ENCODE results near the gene PLEKHF1. TPM values are rescaled to one million over a fixed set of nuclear protein-coding genes. Genes with fewer than 3 reads are reported as not detected.

The PLEKHF1 gene
- total RNA-seq, 1 experiment from 2014 or later: 13.9 TPM

DNA sequence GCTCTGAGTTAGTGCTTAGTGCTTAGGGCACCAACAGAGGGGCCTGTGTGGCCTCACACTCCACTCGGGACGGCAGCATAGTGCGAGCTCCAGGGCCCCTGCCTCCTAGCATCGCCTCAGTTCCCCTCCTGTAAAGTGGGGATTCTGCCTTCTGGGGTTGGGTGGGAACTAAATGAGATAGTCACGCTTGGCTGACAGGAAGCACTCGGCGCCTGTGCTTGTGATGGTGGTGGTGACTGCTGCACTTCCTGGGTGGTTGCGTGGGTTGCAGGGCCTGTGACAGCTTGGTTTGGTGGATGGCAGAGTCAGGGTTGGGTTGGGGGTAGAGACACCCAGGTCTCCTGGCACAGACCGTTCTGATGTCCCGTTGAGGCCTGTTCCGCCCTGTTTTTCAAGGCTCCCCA, 7.7 kb downstream of the PLEKHF1 start:
- in situ Hi-C loops (cut with HindIII; ENCODE audit: low pct_unique_long_range_greater_than_20kb, low sequenced_read_pairs): no loop called here
- DNase-seq (ENCODE audit: low read depth, low spot score): no peak

DNA sequence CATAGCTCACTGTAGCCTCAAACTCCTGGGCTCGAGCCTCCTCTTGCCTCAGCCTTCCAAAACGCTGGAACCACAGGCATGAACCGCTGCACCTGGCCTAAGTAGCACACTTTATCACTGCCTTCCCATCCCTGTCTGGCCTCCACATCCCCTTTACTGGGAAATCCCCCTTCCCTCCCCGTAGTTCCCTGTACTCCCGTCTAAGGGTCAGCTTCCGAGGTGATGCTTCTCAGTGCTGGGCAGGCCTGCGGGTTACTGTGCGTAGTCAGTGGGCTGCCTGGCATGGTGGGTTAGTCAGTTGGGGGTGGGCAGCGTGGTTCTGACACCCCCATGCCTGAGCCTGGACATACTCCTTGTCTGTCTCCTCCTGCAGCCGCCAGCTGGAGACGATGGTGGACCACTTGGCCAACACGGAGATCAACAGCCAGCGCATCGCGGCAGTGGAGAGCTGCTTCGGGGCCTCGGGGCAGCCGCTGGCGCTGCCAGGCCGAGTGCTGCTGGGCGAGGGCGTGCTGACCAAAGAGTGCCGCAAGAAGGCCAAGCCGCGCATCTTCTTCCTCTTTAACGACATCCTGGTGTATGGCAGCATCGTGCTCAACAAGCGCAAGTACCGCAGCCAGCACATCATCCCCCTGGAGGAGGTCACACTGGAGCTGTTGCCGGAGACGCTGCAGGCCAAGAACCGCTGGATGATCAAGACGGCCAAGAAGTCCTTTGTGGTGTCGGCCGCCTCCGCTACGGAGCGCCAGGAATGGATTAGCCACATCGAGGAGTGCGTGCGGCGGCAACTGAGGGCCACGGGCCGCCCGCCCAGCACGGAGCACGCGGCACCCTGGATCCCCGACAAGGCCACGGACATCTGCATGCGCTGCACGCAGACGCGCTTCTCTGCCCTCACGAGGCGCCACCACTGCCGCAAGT, 8.4 kb downstream of the PLEKHF1 start:
- DNase-seq (ENCODE audit: low read depth, low spot score): no peak
- in situ Hi-C loops (cut with HindIII; ENCODE audit: low pct_unique_long_range_greater_than_20kb, low sequenced_read_pairs): no loop called here

DNA sequence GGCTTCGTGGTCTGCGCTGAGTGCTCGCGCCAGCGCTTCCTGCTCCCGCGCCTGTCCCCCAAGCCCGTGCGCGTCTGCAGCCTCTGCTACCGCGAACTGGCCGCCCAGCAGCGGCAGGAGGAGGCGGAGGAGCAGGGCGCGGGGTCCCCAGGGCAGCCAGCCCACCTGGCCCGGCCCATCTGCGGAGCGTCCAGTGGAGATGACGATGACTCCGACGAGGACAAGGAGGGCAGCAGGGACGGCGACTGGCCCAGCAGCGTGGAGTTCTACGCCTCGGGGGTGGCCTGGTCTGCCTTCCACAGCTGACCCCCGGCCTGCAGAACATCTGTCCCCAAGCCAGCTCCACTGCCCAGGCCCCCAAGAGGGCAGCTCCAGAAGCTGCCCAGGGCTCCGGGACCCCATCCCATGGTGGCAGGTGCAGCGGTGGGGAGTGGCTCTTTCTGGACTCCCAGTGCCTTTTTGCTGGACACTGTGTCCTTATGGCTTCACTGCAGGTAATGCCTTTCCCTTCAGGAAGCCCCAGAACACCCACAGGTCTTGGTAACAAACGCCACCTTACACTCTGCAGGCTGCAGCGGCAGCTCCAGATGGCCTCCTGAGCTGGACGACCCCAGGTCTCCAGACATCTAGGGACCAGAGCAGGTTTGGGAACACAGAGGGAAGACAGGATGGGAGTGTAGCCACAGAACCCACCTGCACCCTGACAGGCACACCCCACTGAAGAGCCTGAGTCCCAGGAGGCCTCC, 9.3 kb downstream of the PLEKHF1 start:
- in situ Hi-C loops (cut with HindIII; ENCODE audit: low pct_unique_long_range_greater_than_20kb, low sequenced_read_pairs): no loop called here
- no peak for DNase-seq (ENCODE audit: low read depth, low spot score)

DNA sequence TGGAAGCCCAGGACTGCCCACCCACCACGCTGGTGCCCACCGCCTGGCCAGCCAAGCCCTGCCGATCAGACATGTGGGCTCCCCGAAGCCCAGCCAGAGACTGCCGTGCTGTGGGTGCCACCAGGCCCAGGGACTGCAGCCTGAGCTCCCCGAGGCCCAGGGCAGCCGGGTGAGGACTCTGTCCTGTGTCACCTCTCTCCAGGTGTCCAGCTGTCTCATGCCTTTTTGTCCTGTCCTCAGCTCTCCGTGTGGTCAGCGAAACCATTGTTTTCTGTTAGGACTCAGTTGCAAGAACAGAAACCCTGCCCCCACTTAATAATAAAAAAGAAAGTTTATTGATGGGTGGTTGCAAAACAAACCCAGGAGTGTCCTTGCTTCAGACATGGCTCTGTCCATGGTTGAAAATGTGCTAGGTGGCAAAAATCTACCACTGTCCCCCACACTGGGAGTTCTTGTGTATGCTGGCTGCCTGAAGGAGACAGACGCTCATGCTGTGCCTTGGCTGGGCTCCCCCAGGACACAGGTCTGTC, 9.9 kb downstream of the PLEKHF1 start:
- in situ Hi-C loops (cut with HindIII; ENCODE audit: low pct_unique_long_range_greater_than_20kb, low sequenced_read_pairs): no loop called here
- DNase-seq (ENCODE audit: low read depth, low spot score): no peak

DNA sequence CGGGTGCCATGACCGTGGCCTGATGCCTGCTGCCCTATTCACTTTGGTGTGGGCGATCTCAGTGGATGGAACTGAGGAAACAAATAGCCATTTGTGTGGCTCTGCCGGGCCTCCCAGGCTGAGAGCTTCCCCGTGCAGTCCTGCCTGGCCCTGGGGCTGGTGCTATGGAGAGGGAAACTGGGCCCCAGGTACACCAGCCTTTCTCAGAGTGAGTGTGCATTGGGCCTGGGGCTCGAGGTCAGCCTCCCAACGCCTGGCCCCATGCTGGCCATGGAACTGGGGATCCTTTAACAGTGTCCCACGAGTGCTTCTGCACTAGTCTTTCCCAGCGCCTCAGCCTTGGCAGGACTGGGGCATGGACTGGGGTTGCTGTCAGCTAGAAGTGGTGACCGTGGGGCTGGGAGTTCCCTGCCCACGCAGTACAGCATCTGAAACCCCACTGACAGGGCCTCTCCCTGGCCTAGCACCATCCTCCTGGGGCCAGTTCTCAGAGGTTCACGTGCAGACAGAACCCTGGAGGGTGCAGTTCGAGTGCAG, 10.5 kb downstream of the PLEKHF1 start:
- DNase-seq (ENCODE audit: low read depth, low spot score): peak; percentile 44

DNA sequence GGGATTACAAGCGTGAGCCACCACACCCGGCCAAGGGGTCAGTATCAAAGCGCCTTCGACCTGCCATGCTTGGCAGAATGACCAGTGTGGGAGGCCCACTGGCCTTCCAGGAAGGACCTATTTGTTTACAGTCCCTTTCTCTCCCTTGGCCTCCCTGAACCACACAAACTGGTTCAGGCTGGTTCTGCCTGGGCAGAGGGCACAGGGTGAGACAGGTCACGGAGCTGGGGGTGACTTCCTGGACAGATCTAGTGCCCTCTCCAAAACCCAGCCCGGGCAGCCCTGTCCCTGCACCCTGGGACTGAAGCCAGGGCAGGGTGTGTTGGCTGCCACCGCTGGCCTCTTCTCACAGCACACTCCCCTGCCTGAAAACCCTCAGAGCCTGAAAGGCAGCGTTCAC, 11.3 kb downstream of the PLEKHF1 start:
- DNase-seq (ENCODE audit: low read depth, low spot score): no peak
- in situ Hi-C loops (cut with HindIII; ENCODE audit: low pct_unique_long_range_greater_than_20kb, low sequenced_read_pairs): no loop called here

More for the DNA sequence above, 10.5 kb downstream of the PLEKHF1 start:
- in situ Hi-C loops (cut with HindIII; ENCODE audit: low pct_unique_long_range_greater_than_20kb, low sequenced_read_pairs): no loop called here

DNA sequence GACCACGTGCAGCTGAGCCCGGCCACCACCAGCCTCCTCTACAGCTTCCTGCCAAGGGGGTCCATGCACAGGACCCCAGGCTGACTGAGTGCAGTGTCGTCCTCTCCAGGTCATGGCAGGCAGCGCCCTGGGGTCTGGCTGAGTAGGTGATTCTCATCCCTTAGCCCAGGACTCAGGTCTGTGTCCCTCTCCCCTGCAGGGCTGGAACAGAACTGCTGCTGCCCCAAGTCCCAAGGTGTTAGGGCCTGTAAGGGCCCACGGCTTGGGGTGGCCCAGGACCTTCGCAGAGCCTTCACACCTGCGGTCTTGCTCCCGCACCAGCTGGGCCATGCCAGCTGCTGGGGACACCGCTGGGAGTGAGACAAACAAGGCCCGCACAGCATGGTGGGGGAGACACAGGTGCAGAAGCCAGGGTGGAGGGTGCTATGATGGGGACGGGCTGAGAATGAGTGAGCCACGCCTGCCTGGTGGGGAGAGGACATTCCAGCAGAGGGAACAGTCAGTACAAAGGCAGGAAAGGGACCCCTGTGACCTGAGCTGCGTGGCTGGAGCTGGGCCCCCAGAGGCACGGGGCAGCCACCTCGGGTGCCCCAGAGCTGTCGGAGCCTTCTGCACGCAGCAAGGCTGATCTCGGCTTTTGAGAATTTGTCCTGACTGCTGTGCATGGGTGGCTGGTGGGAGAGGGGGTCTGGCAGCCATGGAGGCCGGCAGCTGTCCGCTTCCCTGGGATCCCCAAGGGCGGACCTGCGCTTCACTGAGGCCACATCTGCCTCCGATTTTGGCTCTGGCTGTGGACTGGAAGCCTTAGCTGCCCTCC, 11.9 kb downstream of the PLEKHF1 start:
- DNase-seq (ENCODE audit: low read depth, low spot score): no peak
- in situ Hi-C loops (cut with HindIII; ENCODE audit: low pct_unique_long_range_greater_than_20kb, low sequenced_read_pairs): no loop called here

DNA sequence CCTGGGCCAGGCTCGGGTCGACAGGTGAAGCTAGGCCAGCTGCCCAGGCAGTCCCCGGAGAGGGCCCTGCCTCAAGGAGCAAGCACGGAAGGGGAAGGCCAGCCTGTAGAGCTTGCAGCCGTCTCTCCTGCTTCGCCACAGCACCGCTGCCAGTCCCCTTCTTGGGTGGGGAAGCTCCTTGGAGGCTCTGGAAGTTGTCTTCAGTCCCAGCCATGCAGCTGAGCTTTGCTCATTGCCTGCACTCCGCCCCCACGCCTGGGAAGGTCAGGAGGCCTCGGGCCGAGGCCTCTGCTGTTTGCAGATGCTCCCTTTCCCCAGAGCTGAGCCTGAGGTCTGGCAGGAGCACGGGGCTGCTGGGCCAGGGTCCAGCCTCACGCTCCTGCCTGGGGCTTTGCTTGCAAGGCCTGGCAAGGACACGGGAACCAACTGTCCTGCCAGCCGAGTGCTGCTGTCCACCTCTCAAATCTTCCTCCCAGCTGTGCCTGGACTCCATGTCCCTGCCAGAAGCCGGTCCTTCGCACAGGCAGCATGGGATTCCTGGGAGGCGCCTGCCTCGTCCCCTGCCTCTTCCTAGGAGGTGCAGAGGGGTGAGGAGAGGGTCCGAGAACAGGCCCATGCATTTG, 13.3 kb downstream of the PLEKHF1 start:
- in situ Hi-C loops (cut with HindIII; ENCODE audit: low pct_unique_long_range_greater_than_20kb, low sequenced_read_pairs): no loop called here
- DNase-seq (ENCODE audit: low read depth, low spot score): no peak

DNA sequence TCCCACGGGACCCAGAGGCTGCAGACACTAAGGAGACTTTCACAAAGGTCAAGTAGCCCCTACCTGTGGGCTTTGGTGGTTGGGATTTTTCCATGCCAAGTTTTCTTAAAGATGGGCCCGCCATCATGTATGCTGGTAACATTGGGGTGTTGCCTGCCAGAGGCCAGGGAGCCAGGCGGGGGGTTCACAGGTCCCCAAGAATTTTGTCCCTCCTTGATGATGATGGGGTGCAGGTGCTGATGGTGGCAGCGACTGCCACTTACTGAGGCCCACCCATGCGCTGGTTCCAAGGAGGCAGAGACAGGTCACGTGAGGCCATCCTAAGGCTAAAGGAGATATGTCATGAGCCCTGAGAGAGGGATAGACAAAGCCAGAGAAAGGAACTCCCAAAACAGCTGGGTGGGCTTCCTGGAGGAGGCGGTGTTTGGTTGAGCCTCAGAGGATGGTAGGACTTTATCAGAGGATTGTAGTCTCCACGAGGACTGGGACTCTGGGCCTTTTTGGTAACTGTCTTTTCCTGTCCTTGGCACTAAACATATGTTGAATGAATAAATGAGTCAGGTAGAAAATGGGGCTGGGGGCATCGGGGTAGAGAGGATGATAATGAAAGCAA, 14.4 kb downstream of the PLEKHF1 start:
- DNase-seq (ENCODE audit: low read depth, low spot score): no peak
- in situ Hi-C loops (cut with HindIII; ENCODE audit: low pct_unique_long_range_greater_than_20kb, low sequenced_read_pairs): no loop called here

DNA sequence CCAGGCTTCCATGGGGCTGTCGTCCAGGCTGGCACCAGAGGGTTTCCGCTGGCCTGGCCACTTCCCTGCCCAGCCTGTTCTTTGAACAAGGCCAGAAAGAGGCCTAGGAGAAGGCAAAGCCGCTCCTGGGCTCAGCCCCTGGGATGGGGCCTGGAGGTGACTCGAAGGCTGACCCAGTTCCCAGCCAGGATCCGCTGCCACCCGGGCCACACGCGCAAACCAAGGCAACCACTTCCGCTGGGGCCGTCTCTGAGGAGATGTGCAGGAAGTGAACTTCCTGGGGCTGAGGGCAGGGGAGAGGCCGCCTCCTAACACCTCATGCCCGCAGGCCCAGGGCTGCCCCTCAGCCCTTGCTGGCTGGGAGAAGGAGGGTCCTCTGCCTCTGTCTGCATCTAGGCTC, 15.2 kb downstream of the PLEKHF1 start:
- no peak for DNase-seq (ENCODE audit: low read depth, low spot score)
- in situ Hi-C loops (cut with HindIII; ENCODE audit: low pct_unique_long_range_greater_than_20kb, low sequenced_read_pairs): no loop called here

DNA sequence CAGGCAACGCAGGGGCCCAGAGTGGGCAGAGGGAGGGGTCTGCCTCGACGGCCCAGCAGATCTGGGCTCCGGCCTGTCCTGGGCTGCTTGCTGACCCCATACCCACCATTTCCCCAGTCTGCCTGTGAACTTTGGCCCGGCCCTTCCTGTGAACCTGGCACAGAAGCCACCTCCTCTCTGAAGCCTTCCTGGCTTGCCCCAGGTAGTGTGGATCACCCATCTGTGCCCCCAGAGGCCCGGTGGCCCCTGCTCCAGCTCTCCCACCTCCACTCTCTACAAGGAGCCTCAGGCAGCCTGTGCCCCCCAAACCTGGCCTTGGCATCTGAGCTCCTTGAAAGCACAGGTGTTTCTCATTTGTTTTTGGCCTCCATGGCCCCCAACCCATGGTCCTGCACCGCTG, 15.7 kb downstream of the PLEKHF1 start:
- no peak for DNase-seq (ENCODE audit: low read depth, low spot score)
- in situ Hi-C loops (cut with HindIII; ENCODE audit: low pct_unique_long_range_greater_than_20kb, low sequenced_read_pairs): no loop called here

DNA sequence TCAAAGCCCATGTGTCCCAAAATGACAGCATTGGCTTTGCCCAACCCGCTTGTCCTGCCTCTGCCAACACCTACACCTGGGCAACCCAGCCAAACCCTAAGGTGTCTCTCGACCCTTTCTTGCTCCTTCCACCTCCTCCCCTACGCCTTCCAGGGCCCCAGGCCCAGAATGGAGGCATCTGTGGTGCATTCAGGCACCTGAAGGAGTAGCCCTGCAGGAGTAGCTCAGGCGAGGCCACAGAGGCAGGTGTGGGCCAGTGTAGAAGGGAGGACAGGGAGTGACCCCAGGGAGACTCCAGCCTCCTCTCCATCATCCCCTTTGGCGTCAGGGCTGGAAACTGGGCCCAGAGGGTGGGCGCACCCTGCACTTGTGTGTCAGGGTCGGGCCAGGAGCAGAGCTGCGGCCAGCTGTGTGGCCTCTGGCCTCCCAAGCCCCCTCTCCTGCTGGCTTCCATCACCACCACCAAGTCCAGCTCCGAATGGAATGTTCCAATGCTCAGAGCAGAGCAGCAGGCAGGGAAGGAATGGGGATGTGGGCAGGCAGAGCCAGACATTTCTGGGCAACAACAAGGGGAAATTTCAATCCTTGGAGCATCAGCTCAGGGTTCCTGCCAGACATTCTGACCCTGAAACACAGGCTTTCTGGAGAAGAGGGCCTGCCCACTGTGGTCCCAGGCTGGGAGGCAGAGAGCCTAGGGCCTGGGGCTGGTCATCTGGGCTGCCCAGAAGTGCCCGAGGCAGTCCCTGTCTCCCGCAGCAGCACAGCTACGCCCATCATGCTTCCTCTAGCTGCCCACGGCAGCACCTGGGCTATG, 16.4 kb downstream of the PLEKHF1 start:
- in situ Hi-C loops (cut with HindIII; ENCODE audit: low pct_unique_long_range_greater_than_20kb, low sequenced_read_pairs): no loop called here
- no peak for DNase-seq (ENCODE audit: low read depth, low spot score)

DNA sequence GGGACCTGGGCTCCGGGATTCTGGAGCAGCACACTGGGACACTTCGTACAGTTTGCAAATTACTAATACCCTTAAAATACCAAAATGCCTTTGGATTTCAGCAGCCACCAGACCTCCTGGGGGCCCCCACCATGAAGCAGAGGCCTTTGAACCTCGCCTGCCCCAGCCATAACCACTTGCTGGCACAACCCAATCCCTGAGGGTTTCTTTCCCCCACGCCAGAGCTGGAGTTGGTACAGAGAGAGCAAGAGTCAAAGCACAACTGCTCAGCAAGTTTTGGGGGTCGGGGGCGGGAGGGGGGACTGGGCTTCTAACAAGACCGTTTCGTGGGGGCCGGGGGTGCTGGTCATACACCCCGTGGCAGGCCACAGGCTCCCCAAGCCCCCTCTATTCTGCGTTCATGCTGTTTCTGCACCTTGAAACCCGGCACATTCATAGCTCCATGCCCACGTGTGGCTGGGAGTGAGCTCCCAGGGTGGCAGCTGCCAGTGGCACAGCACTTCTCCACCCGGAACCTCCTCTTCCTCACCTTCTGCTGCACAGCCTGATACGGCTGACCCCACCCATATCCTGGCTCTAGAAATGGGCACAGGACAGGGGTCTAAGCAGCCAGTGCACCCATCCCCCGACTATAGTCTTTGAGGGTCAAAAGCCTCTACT, 17.1 kb downstream of the PLEKHF1 start:
- in situ Hi-C loops (cut with HindIII; ENCODE audit: low pct_unique_long_range_greater_than_20kb, low sequenced_read_pairs): no loop called here
- DNase-seq (ENCODE audit: low read depth, low spot score): no peak

DNA sequence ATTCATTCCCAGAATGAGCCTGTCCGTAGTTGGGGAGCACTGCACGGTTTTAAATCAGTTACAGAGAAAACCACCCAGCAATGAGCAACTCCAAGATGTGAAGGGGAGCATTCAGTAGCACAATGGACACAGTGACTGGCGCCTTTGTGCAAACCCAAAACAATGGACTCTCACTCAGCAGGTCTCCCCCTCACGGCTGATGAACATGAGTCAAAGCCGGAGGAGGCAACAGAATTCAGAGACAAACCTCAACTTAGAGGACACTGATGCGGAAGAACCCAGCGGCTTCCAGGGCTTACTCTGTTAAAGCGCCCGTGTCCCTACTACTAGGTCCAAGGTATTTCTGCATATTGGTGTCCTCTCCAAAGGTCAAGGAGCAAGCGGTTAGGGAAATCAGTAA, 17.7 kb downstream of the PLEKHF1 start:
- in situ Hi-C loops (cut with HindIII; ENCODE audit: low pct_unique_long_range_greater_than_20kb, low sequenced_read_pairs): no loop called here
- DNase-seq (ENCODE audit: low read depth, low spot score): peak; percentile 70

DNA sequence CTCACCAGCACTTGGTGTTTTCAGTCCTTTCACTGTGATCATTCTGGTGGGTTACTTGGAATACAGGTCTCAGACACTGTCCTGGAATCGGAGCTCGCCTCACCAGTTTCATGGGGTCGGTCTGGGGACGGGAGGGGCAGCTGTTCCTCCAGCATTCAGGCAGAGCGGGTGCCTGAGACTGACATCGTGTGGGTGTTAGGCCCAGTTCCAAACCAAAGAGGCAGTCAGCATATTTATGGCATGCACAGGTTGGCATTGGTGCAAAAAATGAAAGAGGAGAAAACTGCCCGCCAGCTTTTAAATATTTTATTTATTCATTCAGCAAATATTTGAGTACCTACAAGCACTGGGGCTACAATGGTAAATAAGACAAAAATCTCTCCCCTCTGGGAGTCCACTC, 20.1 kb downstream of the PLEKHF1 start:
- in situ Hi-C loops (cut with HindIII; ENCODE audit: low pct_unique_long_range_greater_than_20kb, low sequenced_read_pairs): no loop called here
- DNase-seq (ENCODE audit: low read depth, low spot score): no peak

All from SK-MEL-5 (cell line).